Neutrophil (primary cell): ENCODE data around the gene SAMD8.

Source experiments
- H3K27ac ChIP-seq: fragments of 200-600 bp; sonication (generic); 2 replicates; pipeline ENCODE4 v1.5.1; 2016; ENCODE audit warnings: mild to moderate bottlenecking, moderate library complexity
- H3K27me3 ChIP-seq: fragments of 200-600 bp; sonication (generic); 2 replicates; pipeline ENCODE4 v1.6.0; 2016; ENCODE audit warnings: mild to moderate bottlenecking
- H3K36me3 ChIP-seq: fragments of 200-600 bp; sonication (generic); 2 replicates; pipeline ENCODE4 v1.5.1; 2017
- H3K4me1 ChIP-seq, 2 experiments: fragments of 200-600 bp in 1 of 2; sonication (generic) in 1 of 2; 1 replicate in 1 of 2; 2 replicates in 1 of 2; pipeline versions ENCODE4 v1.5.1 to v1.6.1; 2013 to 2016; ENCODE audit warnings: low read depth in 1 of 2, low read length in 1 of 2, mild to moderate bottlenecking in 1 of 2, moderate library complexity in 1 of 2; ENCODE audit not compliant: control insufficient read depth in 1 of 2, insufficient read depth in 1 of 2
- H3K4me3 ChIP-seq, 2 experiments: fragments of 200-600 bp in 1 of 2; sonication (generic) in 1 of 2; 1 replicate in 1 of 2; 2 replicates in 1 of 2; pipeline ENCODE4 v1.5.1; 2013 to 2016; ENCODE audit warnings: low read depth in 1 of 2, low read length in 1 of 2, mild to moderate bottlenecking in 1 of 2, moderate library complexity in 1 of 2
- H3K9me3 ChIP-seq: fragments of 200-600 bp; sonication (generic); 2 replicates; pipeline ENCODE4 v1.5.1; 2016
- TF ChIP-seq, protein P1 (sequence below): fragments of 200-600 bp; sonication (generic); IDR thresholded peaks from 2 replicates; pipeline ENCODE4 v1.5.1; 2016; ENCODE audit warnings: antibody characterized with exemption

The SAMD8 gene

DNA sequence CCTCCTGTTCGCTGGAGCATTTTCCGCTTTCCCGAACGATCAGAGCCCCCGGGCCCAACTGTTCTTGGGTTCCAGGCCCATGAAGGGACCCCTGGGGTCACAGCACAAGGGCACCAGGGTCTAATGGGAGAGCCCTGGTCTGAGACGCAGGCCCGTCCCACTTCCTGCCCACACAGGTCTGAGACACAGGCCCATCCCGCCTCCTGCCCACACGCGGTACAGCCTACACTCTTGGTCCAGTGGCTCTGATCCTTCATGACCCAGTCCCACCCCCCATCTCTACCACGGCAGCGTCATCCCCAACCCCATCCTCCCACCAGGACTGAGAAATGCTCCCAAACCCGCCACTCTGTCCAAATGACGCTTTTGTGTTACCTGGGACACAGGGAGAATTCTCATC is 38.7 kb upstream of the SAMD8 start:
- no peaks in the 10 kb centered on the region for H3K9me3 ChIP-seq
- H3K4me1 ChIP-seq = no peaks in the 10 kb centered on the region
- no peaks in the 10 kb centered on the region for H3K27me3 ChIP-seq
- TF ChIP-seq, protein P1, sequence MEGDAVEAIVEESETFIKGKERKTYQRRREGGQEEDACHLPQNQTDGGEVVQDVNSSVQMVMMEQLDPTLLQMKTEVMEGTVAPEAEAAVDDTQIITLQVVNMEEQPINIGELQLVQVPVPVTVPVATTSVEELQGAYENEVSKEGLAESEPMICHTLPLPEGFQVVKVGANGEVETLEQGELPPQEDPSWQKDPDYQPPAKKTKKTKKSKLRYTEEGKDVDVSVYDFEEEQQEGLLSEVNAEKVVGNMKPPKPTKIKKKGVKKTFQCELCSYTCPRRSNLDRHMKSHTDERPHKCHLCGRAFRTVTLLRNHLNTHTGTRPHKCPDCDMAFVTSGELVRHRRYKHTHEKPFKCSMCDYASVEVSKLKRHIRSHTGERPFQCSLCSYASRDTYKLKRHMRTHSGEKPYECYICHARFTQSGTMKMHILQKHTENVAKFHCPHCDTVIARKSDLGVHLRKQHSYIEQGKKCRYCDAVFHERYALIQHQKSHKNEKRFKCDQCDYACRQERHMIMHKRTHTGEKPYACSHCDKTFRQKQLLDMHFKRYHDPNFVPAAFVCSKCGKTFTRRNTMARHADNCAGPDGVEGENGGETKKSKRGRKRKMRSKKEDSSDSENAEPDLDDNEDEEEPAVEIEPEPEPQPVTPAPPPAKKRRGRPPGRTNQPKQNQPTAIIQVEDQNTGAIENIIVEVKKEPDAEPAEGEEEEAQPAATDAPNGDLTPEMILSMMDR = no peak
- H3K4me3 ChIP-seq = no peak overlapping the region
- H3K27ac ChIP-seq = no peak overlapping the region
- no peaks in the 10 kb centered on the region for H3K36me3 ChIP-seq

DNA sequence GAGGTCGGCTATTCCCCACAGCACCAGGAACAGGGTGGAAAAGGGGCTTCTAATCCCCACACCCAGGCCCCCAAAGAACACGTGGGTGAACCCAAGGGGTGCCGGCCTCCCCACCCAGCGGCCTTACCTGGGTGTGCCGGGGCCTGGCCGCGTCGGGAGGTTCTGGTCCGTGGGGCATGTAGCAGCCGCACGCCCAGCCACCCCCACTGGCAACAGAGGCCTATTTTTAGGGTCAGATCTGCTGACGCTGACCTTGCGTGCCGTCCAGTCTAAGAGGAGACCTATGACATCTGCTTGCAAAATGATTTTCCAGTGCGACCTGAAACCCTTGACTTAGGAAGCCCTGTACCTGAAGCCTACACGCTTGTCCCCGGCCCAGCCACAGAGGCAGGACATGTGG is 38.0 kb upstream of the SAMD8 start:
- Histone ChIP-seq H3K27ac (no peak overlapping the region), H3K36me3 (no peaks in the 10 kb centered on the region), H3K27me3 (no peaks in the 10 kb centered on the region), H3K9me3 (no peaks in the 10 kb centered on the region), H3K4me1 (no peaks in the 10 kb centered on the region), H3K4me3 (no peak overlapping the region)
- TF ChIP-seq, protein P1 = no peak

DNA sequence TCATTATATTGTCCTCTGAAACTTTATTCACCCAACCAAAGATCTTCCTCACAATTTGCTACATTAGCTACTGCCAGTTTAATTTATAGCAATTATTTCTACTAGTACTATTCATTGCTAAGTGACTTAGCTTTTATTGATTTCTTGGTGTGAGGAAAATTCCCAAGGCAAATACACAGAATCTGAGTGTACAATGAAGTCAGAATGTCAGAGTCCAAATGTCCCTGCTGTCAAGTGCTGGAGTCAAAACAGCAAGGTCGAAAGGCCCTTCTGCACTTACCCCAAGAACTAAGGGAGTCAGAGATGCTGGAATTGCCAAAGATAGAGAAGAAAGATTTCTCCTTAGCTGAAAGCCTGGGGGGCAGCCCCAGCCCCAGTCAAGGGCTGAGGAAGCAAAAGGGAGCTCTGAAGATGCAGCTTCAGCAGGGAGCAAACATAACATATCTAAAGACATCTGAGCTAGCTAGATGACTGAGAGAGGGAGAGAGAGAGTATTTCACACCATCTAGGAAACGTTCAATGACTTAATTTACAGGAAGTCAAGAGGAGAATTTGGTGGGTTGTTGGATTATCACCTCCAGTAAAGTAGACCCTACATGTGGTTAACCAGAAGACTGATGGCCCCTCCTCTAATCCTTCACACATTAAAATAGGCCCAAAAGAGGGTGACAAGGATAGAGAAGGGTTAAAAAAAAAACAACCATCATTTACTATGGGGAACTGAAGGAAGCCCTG is 36.6 kb upstream of the SAMD8 start:
- no peaks in the 10 kb centered on the region for H3K27me3 ChIP-seq
- H3K9me3 ChIP-seq = no peaks in the 10 kb centered on the region
- H3K4me3 ChIP-seq = no peak overlapping the region
- TF ChIP-seq, protein P1 = no peak
- H3K4me1 ChIP-seq = no peaks in the 10 kb centered on the region
- H3K27ac ChIP-seq = no peak overlapping the region
- no peaks in the 10 kb centered on the region for H3K36me3 ChIP-seq

DNA sequence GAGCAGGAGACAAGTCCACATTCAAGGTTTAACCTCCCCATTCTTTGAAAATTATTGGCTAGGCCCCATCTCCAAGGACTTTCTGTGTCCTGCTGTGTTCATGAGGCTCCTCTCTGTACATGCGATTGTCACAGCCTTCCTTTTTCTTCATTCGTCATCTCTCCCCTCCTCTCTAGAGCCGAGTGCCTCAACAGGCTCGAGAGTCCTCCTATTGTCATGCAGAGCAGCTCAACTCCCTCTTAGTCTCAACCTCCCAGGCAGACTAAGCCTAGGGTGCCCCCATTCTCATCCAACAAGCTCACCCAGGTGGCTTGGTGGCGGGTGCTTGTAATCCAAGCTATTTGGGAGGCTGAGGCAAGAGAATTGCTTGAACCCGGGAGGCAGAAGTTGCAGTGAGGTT is 35.1 kb upstream of the SAMD8 start:
- TF ChIP-seq, protein P1 = no peak
- Histone ChIP-seq H3K27ac (no peak overlapping the region), H3K36me3 (no peaks in the 10 kb centered on the region), H3K27me3 (no peaks in the 10 kb centered on the region), H3K4me1 (no peaks in the 10 kb centered on the region), H3K9me3 (no peaks in the 10 kb centered on the region), H3K4me3 (no peak overlapping the region)

DNA sequence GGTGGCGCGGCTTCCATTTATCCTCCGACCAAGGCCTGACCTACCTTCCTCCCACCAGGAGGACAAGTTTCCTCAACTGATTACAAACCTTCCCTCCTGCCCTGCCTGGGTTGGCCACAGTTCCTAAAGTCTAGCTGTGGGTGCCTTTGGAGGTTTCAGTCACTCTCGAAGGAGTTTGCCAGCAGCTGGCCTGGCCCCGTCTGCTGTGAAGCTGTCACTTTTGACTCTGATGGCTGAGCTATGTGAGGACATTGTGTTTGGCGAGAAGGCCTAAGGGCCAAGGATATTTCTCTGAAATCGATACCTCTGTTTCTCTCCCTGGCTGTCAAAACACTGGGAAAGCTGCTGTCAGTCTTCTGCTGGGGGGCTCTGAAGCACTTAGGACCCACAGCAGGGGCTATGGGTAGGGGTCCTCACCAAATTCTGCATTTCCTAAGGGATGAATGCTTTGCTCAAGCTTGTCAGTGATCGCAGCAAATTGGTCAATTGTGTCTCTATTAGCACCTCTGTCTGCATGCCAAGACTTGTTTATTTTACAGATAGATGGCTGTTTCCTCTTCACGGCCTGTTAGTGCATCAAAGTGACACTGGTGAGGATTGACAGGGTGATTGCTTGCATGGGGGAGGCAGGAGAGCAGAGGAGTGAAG is 31.9 kb upstream of the SAMD8 start:
- no peaks in the 10 kb centered on the region for H3K4me1 ChIP-seq
- no peaks in the 10 kb centered on the region for H3K36me3 ChIP-seq
- TF ChIP-seq, protein P1 = no peak
- H3K9me3 ChIP-seq = no peaks in the 10 kb centered on the region
- H3K27me3 ChIP-seq = no peaks in the 10 kb centered on the region
- H3K27ac ChIP-seq = no peak overlapping the region
- no peak overlapping the region for H3K4me3 ChIP-seq
